ENCODE results near the gene MYH10.

DNA sequence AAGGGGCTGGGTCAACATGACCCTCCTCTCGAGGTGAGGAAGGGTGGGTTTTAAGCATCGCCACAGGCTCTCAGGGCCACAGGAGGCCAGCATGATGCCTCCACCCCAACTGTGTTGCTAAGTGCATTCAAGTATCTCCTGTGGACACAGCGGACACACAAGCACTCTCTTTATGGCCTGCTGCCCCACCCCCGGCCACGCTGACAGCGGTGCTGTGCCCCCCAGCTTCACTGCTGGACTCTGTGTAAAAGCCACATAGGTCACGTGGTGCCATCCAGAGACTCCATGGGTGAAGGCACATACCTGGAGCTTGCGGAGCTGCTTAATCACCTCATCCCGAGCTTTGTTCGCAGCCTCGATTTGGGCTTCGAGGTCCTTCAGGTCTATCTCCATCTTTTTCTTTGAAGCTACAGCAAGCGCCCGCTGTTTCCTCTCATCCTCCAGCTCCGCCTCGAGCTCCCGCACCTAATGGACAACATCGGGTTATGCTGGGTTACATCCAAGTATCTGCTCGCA, 143.3 kb downstream of the MYH10 start:
- TF ChIP-seq, protein P1, sequence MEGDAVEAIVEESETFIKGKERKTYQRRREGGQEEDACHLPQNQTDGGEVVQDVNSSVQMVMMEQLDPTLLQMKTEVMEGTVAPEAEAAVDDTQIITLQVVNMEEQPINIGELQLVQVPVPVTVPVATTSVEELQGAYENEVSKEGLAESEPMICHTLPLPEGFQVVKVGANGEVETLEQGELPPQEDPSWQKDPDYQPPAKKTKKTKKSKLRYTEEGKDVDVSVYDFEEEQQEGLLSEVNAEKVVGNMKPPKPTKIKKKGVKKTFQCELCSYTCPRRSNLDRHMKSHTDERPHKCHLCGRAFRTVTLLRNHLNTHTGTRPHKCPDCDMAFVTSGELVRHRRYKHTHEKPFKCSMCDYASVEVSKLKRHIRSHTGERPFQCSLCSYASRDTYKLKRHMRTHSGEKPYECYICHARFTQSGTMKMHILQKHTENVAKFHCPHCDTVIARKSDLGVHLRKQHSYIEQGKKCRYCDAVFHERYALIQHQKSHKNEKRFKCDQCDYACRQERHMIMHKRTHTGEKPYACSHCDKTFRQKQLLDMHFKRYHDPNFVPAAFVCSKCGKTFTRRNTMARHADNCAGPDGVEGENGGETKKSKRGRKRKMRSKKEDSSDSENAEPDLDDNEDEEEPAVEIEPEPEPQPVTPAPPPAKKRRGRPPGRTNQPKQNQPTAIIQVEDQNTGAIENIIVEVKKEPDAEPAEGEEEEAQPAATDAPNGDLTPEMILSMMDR (IDR thresholded peaks at IDR 0.05; ENCODE audit: poor library complexity, severe bottlenecking), result no peak
- TF ChIP-seq EZH2 (IDR thresholded peaks at IDR 0.05; ENCODE audit: borderline replicate concordance, insufficient read depth, low read length, poor library complexity, severe bottlenecking), result no peak
- no peak for TF ChIP-seq POLR2AphosphoS5 (IDR thresholded peaks at IDR 0.05)
- no peak for TF ChIP-seq EP300 (conservative IDR thresholded peaks at IDR 0.05; ENCODE audit: poor library complexity, severe bottlenecking)
- no peak for TF ChIP-seq RAD21 (conservative IDR thresholded peaks at IDR 0.05)
- no peak for TF ChIP-seq SMC3 (conservative IDR thresholded peaks at IDR 0.05; ENCODE audit: poor library complexity)
- TF ChIP-seq, protein P2, sequence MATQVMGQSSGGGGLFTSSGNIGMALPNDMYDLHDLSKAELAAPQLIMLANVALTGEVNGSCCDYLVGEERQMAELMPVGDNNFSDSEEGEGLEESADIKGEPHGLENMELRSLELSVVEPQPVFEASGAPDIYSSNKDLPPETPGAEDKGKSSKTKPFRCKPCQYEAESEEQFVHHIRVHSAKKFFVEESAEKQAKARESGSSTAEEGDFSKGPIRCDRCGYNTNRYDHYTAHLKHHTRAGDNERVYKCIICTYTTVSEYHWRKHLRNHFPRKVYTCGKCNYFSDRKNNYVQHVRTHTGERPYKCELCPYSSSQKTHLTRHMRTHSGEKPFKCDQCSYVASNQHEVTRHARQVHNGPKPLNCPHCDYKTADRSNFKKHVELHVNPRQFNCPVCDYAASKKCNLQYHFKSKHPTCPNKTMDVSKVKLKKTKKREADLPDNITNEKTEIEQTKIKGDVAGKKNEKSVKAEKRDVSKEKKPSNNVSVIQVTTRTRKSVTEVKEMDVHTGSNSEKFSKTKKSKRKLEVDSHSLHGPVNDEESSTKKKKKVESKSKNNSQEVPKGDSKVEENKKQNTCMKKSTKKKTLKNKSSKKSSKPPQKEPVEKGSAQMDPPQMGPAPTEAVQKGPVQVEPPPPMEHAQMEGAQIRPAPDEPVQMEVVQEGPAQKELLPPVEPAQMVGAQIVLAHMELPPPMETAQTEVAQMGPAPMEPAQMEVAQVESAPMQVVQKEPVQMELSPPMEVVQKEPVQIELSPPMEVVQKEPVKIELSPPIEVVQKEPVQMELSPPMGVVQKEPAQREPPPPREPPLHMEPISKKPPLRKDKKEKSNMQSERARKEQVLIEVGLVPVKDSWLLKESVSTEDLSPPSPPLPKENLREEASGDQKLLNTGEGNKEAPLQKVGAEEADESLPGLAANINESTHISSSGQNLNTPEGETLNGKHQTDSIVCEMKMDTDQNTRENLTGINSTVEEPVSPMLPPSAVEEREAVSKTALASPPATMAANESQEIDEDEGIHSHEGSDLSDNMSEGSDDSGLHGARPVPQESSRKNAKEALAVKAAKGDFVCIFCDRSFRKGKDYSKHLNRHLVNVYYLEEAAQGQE (IDR thresholded peaks at IDR 0.05; ENCODE audit: borderline replicate concordance), result no peak
- TF ChIP-seq TAF1 (IDR thresholded peaks at IDR 0.05; ENCODE audit: low read depth), result no peak

All from neural cell (in vitro differentiated cells).